OCI-LY1 (cell line): ENCODE data around the gene AQP12A.
"Not testable (repeated sequence)": the region's sequence is repeated elsewhere in the genome, so short reads cannot be mapped to it uniquely, and the experiment has no call there.

ENCODE experiments used
- H2AFZ ChIP-seq: fragments of 200-600 bp; sonication (generic), shearing (Covaris generic); 2 replicates; pipeline ENCODE4 v1.6.0; 2014; ENCODE audit warnings: antibody characterized with exemption, mild to moderate bottlenecking, low read length
- H3F3A ChIP-seq: fragments of 200-600 bp; sonication (generic), shearing (Covaris generic); 2 replicates; pipeline ENCODE4 v1.6.0; 2014; ENCODE audit warnings: mild to moderate bottlenecking, antibody characterized with exemption, low read length, moderate library complexity; ENCODE audit not compliant: insufficient read depth
- H3K27ac ChIP-seq: fragments of 200-600 bp; sonication (generic); 2 replicates; pipeline ENCODE4 v1.5.1; 2014; ENCODE audit warnings: low read length, mixed run types, mild to moderate bottlenecking, low read depth; ENCODE audit not compliant: poor library complexity, severe bottlenecking
- H3K27me3 ChIP-seq: fragments of 200-600 bp; sonication (generic); 2 replicates; pipeline ENCODE4 v1.6.0; 2014; ENCODE audit warnings: antibody characterized with exemption, mild to moderate bottlenecking, low read length, moderate library complexity; ENCODE audit not compliant: insufficient read depth
- H3K36me3 ChIP-seq: fragments of 200-600 bp; sonication (generic); 2 replicates; pipeline ENCODE4 v1.6.1; 2014; ENCODE audit warnings: mild to moderate bottlenecking, antibody characterized with exemption, low read length, moderate library complexity, mixed read lengths; ENCODE audit not compliant: insufficient read depth
- H3K4me1 ChIP-seq: fragments of 200-600 bp; sonication (generic); 2 replicates; pipeline ENCODE4 v1.5.1; 2014; ENCODE audit warnings: mild to moderate bottlenecking, low read length, moderate library complexity; ENCODE audit not compliant: insufficient read depth, severe bottlenecking
- H3K4me2 ChIP-seq: fragments of 200-600 bp; sonication (generic), shearing (Covaris generic); 2 replicates; pipeline ENCODE4 v1.6.1; 2014; ENCODE audit warnings: low read length
- H3K4me3 ChIP-seq: fragments of 200-600 bp; sonication (generic); 2 replicates; pipeline ENCODE4 v1.5.1; 2014; ENCODE audit warnings: low read length, low read depth, mild to moderate bottlenecking, mixed read lengths; ENCODE audit not compliant: poor library complexity, severe bottlenecking
- H3K79me2 ChIP-seq: fragments of 200-600 bp; shearing (Covaris generic); 2 replicates; pipeline ENCODE4 v1.6.1; 2016; ENCODE audit warnings: mixed run types, low read length, mixed read lengths; ENCODE audit not compliant: insufficient read depth
- H3K9ac ChIP-seq: fragments of 200-600 bp; sonication (generic), shearing (Covaris generic); 2 replicates; pipeline ENCODE4 v1.6.1; 2014; ENCODE audit warnings: mild to moderate bottlenecking, low read length, mixed read lengths
- H3K9me2 ChIP-seq: fragments of 200-600 bp; sonication (generic), shearing (Covaris generic); 2 replicates; pipeline ENCODE4 v1.6.1; 2014; ENCODE audit warnings: low read depth, mild to moderate bottlenecking, low read length, mixed read lengths
- H3K9me3 ChIP-seq: fragments of 200-600 bp; shearing (Covaris generic); 2 replicates; pipeline ENCODE4 v1.6.1; 2014; ENCODE audit warnings: low read length, mixed read lengths
- H4K20me1 ChIP-seq: fragments of 200-600 bp; sonication (generic), shearing (Covaris generic); 2 replicates; pipeline ENCODE4 v1.6.0; 2016; ENCODE audit warnings: mild to moderate bottlenecking, low read length; ENCODE audit not compliant: insufficient read depth
- CTCF ChIP-seq: fragments of 200-600 bp; sonication (generic), shearing (Covaris generic); IDR thresholded peaks from 2 replicates; pipeline ENCODE4 v1.5.1; 2017; ENCODE audit warnings: mild to moderate bottlenecking, antibody characterized with exemption, low read length, moderate library complexity, mixed read lengths
- EZH2 ChIP-seq: fragments of 200-600 bp; sonication (generic), shearing (Covaris generic); IDR thresholded peaks from 2 replicates; pipeline ENCODE4 v1.8.0; 2017; ENCODE audit warnings: borderline replicate concordance, mixed run types, mild to moderate bottlenecking, antibody characterized with exemption, low read length, moderate library complexity, mixed read lengths

AQP12A gene

DNA sequence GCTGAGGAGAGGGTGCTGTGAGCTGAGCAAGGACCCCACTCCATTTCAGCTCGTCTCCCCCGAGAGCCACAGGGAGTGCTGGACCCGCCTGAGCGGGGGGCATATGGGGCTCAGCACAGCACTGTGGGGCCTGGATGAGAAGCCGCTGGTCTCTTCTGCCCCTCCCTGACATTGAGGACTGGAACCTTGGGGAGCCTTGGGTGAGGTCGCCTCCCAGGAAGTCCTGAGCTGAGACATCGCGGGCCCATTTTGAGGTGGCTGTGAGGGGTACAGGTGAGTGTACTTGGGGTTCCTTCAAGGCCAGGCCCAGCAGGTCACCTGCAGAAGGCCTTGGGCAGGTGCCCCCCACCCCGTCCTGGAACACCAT, 3.1 kb upstream of the AQP12A start:
- H3K4me2 ChIP-seq: no peak overlapping the region
- no peaks in the 10 kb centered on the region for H3K79me2 ChIP-seq
- H3K9ac ChIP-seq: no peak overlapping the region
- no peak overlapping the region for H2AFZ ChIP-seq
- H3K9me3 ChIP-seq: no peaks in the 10 kb centered on the region
- H3K4me3 ChIP-seq: no peak overlapping the region
- no peaks in the 10 kb centered on the region for H3K27me3 ChIP-seq
- TF ChIP-seq CTCF (no peak), EZH2 (no peak)
- no peaks in the 10 kb centered on the region for H3F3A ChIP-seq
- no peaks in the 10 kb centered on the region for H3K4me1 ChIP-seq
- no peak overlapping the region for H3K27ac ChIP-seq
- H3K36me3 ChIP-seq: no peaks in the 10 kb centered on the region
- H4K20me1 ChIP-seq: no peaks in the 10 kb centered on the region
- H3K9me2 ChIP-seq: no peaks in the 10 kb centered on the region

GRCh38 chr2:240689975-240690374, 1.7 kb upstream of the AQP12A start:
- H3K79me2 ChIP-seq: no peaks in the 10 kb centered on the region
- H3K4me3 ChIP-seq: no peak overlapping the region
- no peak for TF ChIP-seq EZH2
- TF ChIP-seq CTCF: no peak
- H3K9ac ChIP-seq: no peak overlapping the region
- no peaks in the 10 kb centered on the region for H3K9me3 ChIP-seq
- no peaks in the 10 kb centered on the region for H3K9me2 ChIP-seq
- H3F3A ChIP-seq: no peaks in the 10 kb centered on the region
- no peaks in the 10 kb centered on the region for H4K20me1 ChIP-seq
- no peaks in the 10 kb centered on the region for H3K4me1 ChIP-seq
- H3K4me2 ChIP-seq: no peak overlapping the region
- no peaks in the 10 kb centered on the region for H3K36me3 ChIP-seq
- no peak overlapping the region for H3K27ac ChIP-seq
- no peak overlapping the region for H2AFZ ChIP-seq
- no peaks in the 10 kb centered on the region for H3K27me3 ChIP-seq

DNA sequence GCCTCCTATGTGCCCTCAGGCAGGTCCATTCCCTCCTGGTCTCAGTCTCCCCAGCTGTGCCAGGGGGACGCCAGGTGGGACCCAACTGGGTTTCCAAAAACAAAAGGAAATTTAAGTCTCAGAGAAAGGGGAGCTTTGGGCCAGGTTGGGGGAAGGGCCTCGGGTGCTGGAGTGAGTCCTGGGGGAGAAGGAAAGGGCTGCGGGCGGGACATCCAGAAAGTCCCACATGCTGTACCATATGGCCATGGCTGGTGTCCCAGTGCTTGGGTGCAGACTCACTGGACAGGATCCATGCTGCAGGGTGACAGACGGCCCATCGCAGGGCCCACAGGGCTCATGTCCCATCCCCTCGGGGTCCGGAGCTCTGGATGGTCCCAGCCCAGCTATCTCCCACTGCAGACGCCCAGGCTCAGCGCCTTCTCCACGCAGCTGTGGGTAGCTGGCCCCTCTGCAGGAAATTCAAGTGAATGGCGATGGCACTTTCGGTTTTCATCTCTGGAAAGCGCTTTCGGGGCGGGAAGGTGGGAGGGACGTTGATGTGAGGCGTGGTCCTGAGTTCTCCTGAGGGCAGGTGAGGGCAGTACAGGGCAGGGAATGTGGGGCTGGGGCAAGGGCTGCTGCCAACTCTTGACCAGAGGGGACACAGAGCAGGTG, 1.1 kb upstream of the AQP12A start:
- not testable (repeated sequence) for H3K36me3 ChIP-seq, H3K9ac ChIP-seq, H3K27me3 ChIP-seq, H3K4me1 ChIP-seq, H3K79me2 ChIP-seq, H3K9me3 ChIP-seq, H3K9me2 ChIP-seq, H3K4me3 ChIP-seq, H3F3A ChIP-seq, H2AFZ ChIP-seq, H3K27ac ChIP-seq, H4K20me1 ChIP-seq, H3K4me2 ChIP-seq

DNA sequence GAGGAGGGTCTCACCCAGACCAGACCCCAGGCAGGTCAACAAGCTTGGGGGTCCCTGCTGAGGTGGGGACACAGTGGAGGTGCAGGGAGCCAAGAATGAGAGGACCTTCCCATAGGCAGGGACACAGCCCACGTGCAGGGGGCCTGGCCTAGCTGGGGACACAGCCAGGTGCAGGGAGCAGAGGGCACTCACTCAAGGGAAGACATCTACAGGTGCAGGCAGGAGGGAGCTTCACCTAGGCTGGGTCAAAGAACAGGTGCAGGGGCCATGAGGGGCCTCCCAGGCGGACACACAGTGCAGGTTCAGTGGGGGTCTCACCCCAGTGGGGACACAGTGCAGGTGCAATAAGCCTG, 615 bp upstream of the AQP12A start:
- not testable (repeated sequence) for H2AFZ ChIP-seq, H3K4me3 ChIP-seq, H4K20me1 ChIP-seq, H3K36me3 ChIP-seq, H3K9me2 ChIP-seq, H3K4me1 ChIP-seq, H3K9me3 ChIP-seq, H3F3A ChIP-seq, H3K27ac ChIP-seq, H3K79me2 ChIP-seq, H3K4me2 ChIP-seq, H3K9ac ChIP-seq, H3K27me3 ChIP-seq

DNA sequence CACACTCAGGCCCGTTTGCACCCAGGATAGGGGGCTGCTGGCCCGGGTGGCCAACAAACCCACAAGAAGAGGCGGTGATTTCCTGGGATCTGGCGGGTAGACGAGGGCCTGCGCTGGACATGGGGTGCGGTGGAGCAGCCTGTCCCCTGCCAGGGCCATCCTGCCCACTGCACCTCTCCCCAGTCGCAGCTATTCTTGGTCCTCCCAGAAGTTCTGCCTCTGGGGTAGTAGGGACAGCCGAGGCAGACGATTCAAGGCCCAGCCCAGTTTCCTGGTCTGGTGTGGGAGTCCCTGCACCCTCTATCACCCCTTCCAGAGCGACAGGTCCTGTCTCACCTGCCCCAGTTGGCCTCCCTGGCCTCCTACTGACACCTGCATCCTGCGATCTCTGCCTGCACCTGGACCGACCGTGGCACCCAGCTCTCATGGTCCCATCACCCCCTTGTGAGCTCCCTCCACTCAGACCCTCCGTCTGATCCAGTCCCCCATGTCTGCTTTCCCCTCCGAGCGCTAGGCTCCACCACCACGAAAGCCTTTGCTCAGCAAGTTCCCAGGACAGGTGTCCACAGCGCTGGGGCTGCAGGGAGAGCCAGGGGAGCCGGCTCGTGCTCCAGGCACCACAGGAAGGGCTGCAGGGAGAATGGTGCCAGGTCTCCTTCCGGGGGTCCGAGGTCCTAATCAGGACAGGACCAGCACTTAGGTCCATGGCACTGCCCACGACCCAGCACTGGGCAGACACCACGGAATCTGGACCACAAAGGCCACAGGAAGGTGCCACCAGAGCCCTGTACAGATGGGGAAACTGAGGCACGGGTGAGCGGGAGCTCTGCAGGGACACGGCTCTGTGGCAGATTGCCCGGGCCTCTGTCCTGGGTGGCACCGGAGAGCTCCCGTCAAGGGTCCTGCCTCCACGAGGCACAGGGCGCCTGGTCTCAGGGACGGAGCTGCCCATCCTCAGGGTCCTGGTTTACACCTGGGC, 1.2 kb downstream of the AQP12A start:
- H3F3A ChIP-seq, H3K79me2 ChIP-seq, H4K20me1 ChIP-seq, H3K27ac ChIP-seq, H2AFZ ChIP-seq, H3K4me2 ChIP-seq, H3K9me2 ChIP-seq, H3K4me3 ChIP-seq, H3K9me3 ChIP-seq, H3K9ac ChIP-seq, H3K27me3 ChIP-seq, H3K4me1 ChIP-seq, H3K36me3 ChIP-seq: not testable (repeated sequence)

GRCh38 chr2:240694304-240694703, 2.6 kb downstream of the AQP12A start:
- H3K79me2 ChIP-seq, H3K4me3 ChIP-seq, H3K9me2 ChIP-seq, H3K9ac ChIP-seq, H3K4me1 ChIP-seq, H3K27ac ChIP-seq, H3F3A ChIP-seq, H3K9me3 ChIP-seq, H3K36me3 ChIP-seq, H3K4me2 ChIP-seq, H4K20me1 ChIP-seq, H2AFZ ChIP-seq, H3K27me3 ChIP-seq: not testable (repeated sequence)
